ENCODE results near the gene FAM13A.

DNA sequence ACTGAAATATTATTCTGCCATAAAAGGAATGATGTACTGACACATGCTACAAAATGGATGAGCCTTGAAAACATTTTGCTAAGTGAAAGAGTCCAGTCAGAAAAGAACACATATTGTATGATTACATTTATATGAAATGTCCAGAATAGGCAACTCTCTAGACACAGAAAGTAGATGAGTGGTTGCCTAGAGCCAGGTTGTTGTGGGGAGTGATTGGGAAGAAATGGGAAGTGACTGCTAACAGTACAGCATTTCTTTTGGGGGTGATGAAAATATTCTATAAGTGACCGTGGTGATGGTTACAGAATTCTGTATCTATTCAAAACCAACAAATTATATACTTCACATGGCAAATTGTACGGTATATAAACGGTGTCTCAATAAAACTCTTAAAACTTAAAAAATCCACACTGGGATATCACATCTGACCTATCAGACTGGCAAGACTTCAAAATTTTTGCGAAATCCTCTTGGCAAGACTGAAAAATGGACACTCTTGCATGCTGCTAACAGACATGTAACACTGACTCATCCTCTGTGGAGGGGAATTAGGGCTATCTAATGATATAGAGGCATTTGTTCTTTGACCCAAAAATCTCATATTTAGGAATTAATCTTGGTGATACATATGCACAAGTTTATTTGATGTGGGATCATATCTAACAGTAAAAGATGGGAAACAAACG, 71.8 kb downstream of the FAM13A start:
- TF ChIP-seq, protein P1, sequence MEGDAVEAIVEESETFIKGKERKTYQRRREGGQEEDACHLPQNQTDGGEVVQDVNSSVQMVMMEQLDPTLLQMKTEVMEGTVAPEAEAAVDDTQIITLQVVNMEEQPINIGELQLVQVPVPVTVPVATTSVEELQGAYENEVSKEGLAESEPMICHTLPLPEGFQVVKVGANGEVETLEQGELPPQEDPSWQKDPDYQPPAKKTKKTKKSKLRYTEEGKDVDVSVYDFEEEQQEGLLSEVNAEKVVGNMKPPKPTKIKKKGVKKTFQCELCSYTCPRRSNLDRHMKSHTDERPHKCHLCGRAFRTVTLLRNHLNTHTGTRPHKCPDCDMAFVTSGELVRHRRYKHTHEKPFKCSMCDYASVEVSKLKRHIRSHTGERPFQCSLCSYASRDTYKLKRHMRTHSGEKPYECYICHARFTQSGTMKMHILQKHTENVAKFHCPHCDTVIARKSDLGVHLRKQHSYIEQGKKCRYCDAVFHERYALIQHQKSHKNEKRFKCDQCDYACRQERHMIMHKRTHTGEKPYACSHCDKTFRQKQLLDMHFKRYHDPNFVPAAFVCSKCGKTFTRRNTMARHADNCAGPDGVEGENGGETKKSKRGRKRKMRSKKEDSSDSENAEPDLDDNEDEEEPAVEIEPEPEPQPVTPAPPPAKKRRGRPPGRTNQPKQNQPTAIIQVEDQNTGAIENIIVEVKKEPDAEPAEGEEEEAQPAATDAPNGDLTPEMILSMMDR (IDR thresholded peaks at IDR 0.05) = no peak
- TF ChIP-seq EZH2phosphoT487 (IDR thresholded peaks at IDR 0.05) = no peak
- TF ChIP-seq EZH2 (IDR thresholded peaks at IDR 0.05) = no peak

All from neural progenitor cell (in vitro differentiated cells).